SU-DHL-6 (cell line): ENCODE results near the gene ADARB2.

Source experiments
- H2AFZ ChIP-seq: fragments of 200-600 bp; sonication (generic); 2 replicates; pipeline ENCODE4 v1.6.1; 2014; ENCODE audit warnings: low read depth, mild to moderate bottlenecking, moderate library complexity, mixed read lengths, antibody characterized with exemption, low read length; ENCODE audit not compliant: severe bottlenecking
- H3F3A ChIP-seq: fragments of 200-600 bp; shearing (Covaris generic); 2 replicates; pipeline ENCODE4 v1.6.0; 2016; ENCODE audit warnings: antibody characterized with exemption, mild to moderate bottlenecking; ENCODE audit not compliant: insufficient read depth
- H3K27ac ChIP-seq: fragments of 200-600 bp; sonication (generic); 2 replicates; pipeline ENCODE4 v1.5.1; 2016; ENCODE audit warnings: low read depth, mild to moderate bottlenecking, low read length, moderate library complexity, mixed read lengths
- H3K27me3 ChIP-seq: fragments of 200-600 bp; sonication (generic), shearing (Covaris generic); 2 replicates; pipeline ENCODE4 v1.6.0; 2014; ENCODE audit warnings: mild to moderate bottlenecking, low read length
- H3K36me3 ChIP-seq: fragments of 200-600 bp; sonication (generic); 2 replicates; pipeline ENCODE4 v1.6.1; 2014; ENCODE audit warnings: mild to moderate bottlenecking, low read length, mixed read lengths
- H3K4me2 ChIP-seq: fragments of 300-600, 200-600 bp; shearing (Covaris generic), sonication (generic); 2 replicates; pipeline ENCODE4 v1.6.0; 2014; ENCODE audit warnings: low read length, low read depth, mild to moderate bottlenecking; ENCODE audit not compliant: poor library complexity, severe bottlenecking
- H3K4me3 ChIP-seq: fragments of 200-600 bp; sonication (generic); 2 replicates; pipeline ENCODE4 v1.5.1; 2014; ENCODE audit warnings: antibody characterized with exemption, low read length, mild to moderate bottlenecking, mixed read lengths; ENCODE audit not compliant: insufficient read depth, poor library complexity, severe bottlenecking
- H3K79me2 ChIP-seq: fragments of 200-600 bp; sonication (generic); 2 replicates; pipeline ENCODE4 v1.6.1; 2014; ENCODE audit warnings: mild to moderate bottlenecking, low read length, moderate library complexity; ENCODE audit not compliant: insufficient read depth
- H3K9ac ChIP-seq: fragments of 200-600 bp; sonication (generic); 2 replicates; pipeline ENCODE4 v1.7.0; 2014; ENCODE audit warnings: mild to moderate bottlenecking, low read length
- H3K9me2 ChIP-seq: fragments of 200-600 bp; sonication (generic); replicated peaks from 2 replicates; pipeline ENCODE4 v1.6.1; 2014; ENCODE audit warnings: low read length; ENCODE audit not compliant: insufficient read depth
- H3K9me3 ChIP-seq: fragments of 200-600 bp; sonication (generic); 2 replicates; pipeline ENCODE4 v1.6.1; 2014; ENCODE audit warnings: low read length, mixed read lengths; ENCODE audit not compliant: insufficient read depth
- H4K20me1 ChIP-seq: fragments of 200-600 bp; sonication (generic); 2 replicates; pipeline ENCODE4 v1.6.1; 2014; ENCODE audit warnings: low read depth, mild to moderate bottlenecking, antibody characterized with exemption, low read length, moderate library complexity, mixed read lengths
- EZH2phosphoT487 ChIP-seq: fragments of 200-600 bp; sonication (generic), shearing (Covaris generic); conservative IDR thresholded peaks from 2 replicates; pipeline ENCODE4 v1.6.1; 2018; ENCODE audit warnings: mild to moderate bottlenecking, antibody characterized with exemption, low read length, moderate library complexity, mixed read lengths
- TF ChIP-seq, protein P1 (sequence below): fragments of 200-600 bp; sonication (generic); IDR thresholded peaks from one replicate; pipeline ENCODE4 v1.5.1; 2017; ENCODE audit warnings: antibody characterized with exemption, mild to moderate bottlenecking, low read length, moderate library complexity; ENCODE audit not compliant: insufficient read depth, poor library complexity, severe bottlenecking

Gene ADARB2

GRCh38 chr10:1643161-1643907 is 94.0 kb downstream of the ADARB2 start:
- H3K4me3 ChIP-seq = no peak overlapping the region

DNA sequence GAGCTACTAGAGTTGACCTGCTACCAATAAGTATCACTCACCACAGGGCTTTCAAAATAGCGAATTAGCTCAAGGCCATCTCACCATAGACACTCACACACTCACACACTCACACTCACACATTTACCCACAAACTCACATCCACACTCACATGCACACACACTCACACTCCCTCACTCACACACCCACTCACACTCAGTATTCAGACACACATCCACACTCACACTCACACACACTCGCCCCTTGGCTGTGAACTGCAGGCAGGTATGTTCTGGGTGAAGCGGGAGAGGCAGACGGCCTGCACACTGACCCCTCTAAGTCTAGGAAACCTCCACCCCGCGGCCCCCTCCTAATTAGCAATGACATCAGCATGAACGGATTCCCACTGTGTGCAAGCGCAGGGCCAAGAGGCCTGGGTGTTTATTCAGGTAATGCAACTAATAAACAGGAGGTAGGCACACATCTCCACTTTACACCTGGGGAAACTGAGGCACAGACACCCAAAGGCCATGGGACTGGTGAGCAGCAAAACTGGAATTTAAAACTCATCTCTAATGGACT is 94.6 kb downstream of the ADARB2 start:
- Histone ChIP-seq H3F3A (no peaks in the 10 kb centered on the region), H3K79me2 (no peaks in the 10 kb centered on the region), H3K9me2 (no peaks in the 10 kb centered on the region), H3K4me3 (no peak overlapping the region), H3K4me2 (no peak overlapping the region), H3K9me3 (no peaks in the 10 kb centered on the region), H4K20me1 (no peaks in the 10 kb centered on the region), H2AFZ (no peak overlapping the region), H3K27ac (no peak overlapping the region), H3K36me3 (no peaks in the 10 kb centered on the region), H3K27me3 (no peaks in the 10 kb centered on the region), H3K9ac (no peak overlapping the region)
- TF ChIP-seq, protein P1, sequence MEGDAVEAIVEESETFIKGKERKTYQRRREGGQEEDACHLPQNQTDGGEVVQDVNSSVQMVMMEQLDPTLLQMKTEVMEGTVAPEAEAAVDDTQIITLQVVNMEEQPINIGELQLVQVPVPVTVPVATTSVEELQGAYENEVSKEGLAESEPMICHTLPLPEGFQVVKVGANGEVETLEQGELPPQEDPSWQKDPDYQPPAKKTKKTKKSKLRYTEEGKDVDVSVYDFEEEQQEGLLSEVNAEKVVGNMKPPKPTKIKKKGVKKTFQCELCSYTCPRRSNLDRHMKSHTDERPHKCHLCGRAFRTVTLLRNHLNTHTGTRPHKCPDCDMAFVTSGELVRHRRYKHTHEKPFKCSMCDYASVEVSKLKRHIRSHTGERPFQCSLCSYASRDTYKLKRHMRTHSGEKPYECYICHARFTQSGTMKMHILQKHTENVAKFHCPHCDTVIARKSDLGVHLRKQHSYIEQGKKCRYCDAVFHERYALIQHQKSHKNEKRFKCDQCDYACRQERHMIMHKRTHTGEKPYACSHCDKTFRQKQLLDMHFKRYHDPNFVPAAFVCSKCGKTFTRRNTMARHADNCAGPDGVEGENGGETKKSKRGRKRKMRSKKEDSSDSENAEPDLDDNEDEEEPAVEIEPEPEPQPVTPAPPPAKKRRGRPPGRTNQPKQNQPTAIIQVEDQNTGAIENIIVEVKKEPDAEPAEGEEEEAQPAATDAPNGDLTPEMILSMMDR = no peak
- no peak for TF ChIP-seq EZH2phosphoT487

More at GRCh38 chr10:1643161-1643907, 94.0 kb downstream of the ADARB2 start:
- Histone ChIP-seq H3K27me3 (no peaks in the 10 kb centered on the region), H2AFZ (no peak overlapping the region), H4K20me1 (no peaks in the 10 kb centered on the region), H3K9me2 (no peaks in the 10 kb centered on the region), H3F3A (no peaks in the 10 kb centered on the region), H3K27ac (no peak overlapping the region), H3K36me3 (no peaks in the 10 kb centered on the region), H3K4me2 (no peak overlapping the region), H3K79me2 (no peaks in the 10 kb centered on the region), H3K9ac (no peak overlapping the region), H3K9me3 (no peaks in the 10 kb centered on the region)
- TF ChIP-seq, protein P1 = no peak
- TF ChIP-seq EZH2phosphoT487 = no peak

DNA sequence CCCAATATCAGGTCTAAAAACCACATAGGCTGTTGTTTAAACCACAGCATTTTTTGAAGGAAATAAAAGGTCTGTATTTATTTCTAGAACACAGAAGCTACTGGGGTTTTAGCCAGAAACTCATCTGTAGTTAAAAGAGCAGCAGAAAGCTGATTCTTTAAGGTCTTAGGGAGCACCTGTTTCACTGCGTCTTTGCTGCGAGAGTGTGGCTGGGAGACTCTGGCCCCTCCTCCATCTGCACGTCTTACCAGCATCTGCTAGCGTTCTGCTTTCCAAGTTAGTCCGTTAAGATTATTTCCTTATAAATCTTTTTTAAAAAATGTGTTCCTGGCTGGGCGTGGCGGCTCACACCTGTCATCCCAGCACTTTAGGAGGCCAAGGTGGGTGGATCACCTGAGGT is 95.9 kb downstream of the ADARB2 start:
- H3K36me3 ChIP-seq = no peaks in the 10 kb centered on the region
- no peaks in the 10 kb centered on the region for H3K27me3 ChIP-seq
- no peak overlapping the region for H3K4me3 ChIP-seq
- no peak overlapping the region for H3K9ac ChIP-seq
- H3K9me3 ChIP-seq = no peaks in the 10 kb centered on the region
- no peaks in the 10 kb centered on the region for H3F3A ChIP-seq
- no peaks in the 10 kb centered on the region for H4K20me1 ChIP-seq
- H3K4me2 ChIP-seq = no peak overlapping the region
- H3K79me2 ChIP-seq = no peaks in the 10 kb centered on the region
- H3K9me2 ChIP-seq = no peaks in the 10 kb centered on the region
- TF ChIP-seq EZH2phosphoT487 = no peak
- TF ChIP-seq, protein P1 = no peak
- H2AFZ ChIP-seq = no peak overlapping the region
- H3K27ac ChIP-seq = no peak overlapping the region
